Kasumi-1 (cell line): ENCODE measurements around the gene TNK2.
A peak's percentile ranks its signal among the peaks of the same experiment; 100 is the strongest.

Source experiments
- DNase-seq, 2 experiments: peaks; one replicate each; lab custom pipeline; 2025; lab: John Stamatoyannopoulos, UW

The TNK2 gene

GRCh38 chr3:195899701-195900435, 8.5 kb downstream of the TNK2 start:
- DNase-seq = no peak

- DNase-seq = no peak
Measured at GRCh38 chr3:195897853-195898415, 10.4 kb downstream of the TNK2 start.

- DNase-seq = no peak
Measured at GRCh38 chr3:195897081-195897852, 11.1 kb downstream of the TNK2 start.

GRCh38 chr3:195896361-195897080, 11.8 kb downstream of the TNK2 start:
- DNase-seq = peak; percentile 27 to 38

GRCh38 chr3:195895861-195896360, 12.4 kb downstream of the TNK2 start:
- DNase-seq = peak; percentile 42

GRCh38 chr3:195895078-195895860, 13.1 kb downstream of the TNK2 start:
- peak; percentile 29 to 50 for DNase-seq

GRCh38 chr3:195893916-195894465, 14.4 kb downstream of the TNK2 start:
- no peak for DNase-seq

- no peak for DNase-seq
Measured at GRCh38 chr3:195893516-195893915, 14.8 kb downstream of the TNK2 start.

GRCh38 chr3:195893044-195893395, 15.3 kb downstream of the TNK2 start:
- DNase-seq = no peak

GRCh38 chr3:195892105-195893043, 16.0 kb downstream of the TNK2 start:
- no peak for DNase-seq

- DNase-seq = no peak
Measured at GRCh38 chr3:195891431-195892104, 16.8 kb downstream of the TNK2 start.

GRCh38 chr3:195889870-195890295, 18.5 kb downstream of the TNK2 start:
- DNase-seq = no peak

GRCh38 chr3:195888981-195889869, 19.1 kb downstream of the TNK2 start:
- no peak for DNase-seq

- DNase-seq = no peak
Measured at GRCh38 chr3:195888311-195888761, 20.0 kb downstream of the TNK2 start.

GRCh38 chr3:195887670-195888069, 20.7 kb downstream of the TNK2 start:
- DNase-seq = no peak

GRCh38 chr3:195886181-195887141, 21.9 kb downstream of the TNK2 start:
- DNase-seq = no peak
